Heart left ventricle (tissue), 13 donors: ENCODE results near the gene MAGEA8.

Experiments
- CTCF ChIP-seq, 12 donors: fragments of 200-600 bp; sonication (generic) in 4 of 12; IDR thresholded peaks; one replicate each; pipeline versions ENCODE4 v1.5.0 to v1.8.0; 2018 to 2022; ENCODE audit warnings: antibody characterized with exemption in 12 of 12, mild to moderate bottlenecking in 5 of 12
- POLR2A ChIP-seq, 2 donors: fragments of 450-650 bp; IDR thresholded peaks; one replicate each; pipeline ENCODE4 v1.6.1; 2017; ENCODE audit warnings: antibody characterized with exemption in 2 of 2, mild to moderate bottlenecking in 2 of 2, moderate library complexity in 2 of 2
- donor health status: ischemic (EF 13 %, LVEDD 7.1; RV severe dilation, severe dysfunction).
- donor health status: DM: no; HTN: yes; CAD: no.
- donor health status: DM: no; HTN: no; CAD: no.
- donor health status: ischemic (EF 25% LVEDD 6.9; RV normal size, moderate dysfunction).
- donor health status: ischemic (EF 25% LVEDD 5.7; RV mildly dilated, moderate dysfunction).
- donor health status: ischemic (EF 35%, LVEDD 5.7; RV mildly dilated, moderate dysfunction).
- donor health status: nonischemic (EF 11% LVEDD 7.7; RV severe dilation, severe dysfunction).
- donor health status: DM: yes; HTN: yes; CAD: no.
- donor health status: PGD.
- donor health status: ischemic (EF 29% LVEDD 5.4; RV normal size, mild dysfunction).
- donor health status: nonischemic (EF 23%, LVEDD 6.1; RV moderate dilation, normal function).

GRCh38 chrX:149851864-149852263, 29.1 kb upstream of the MAGEA8 start:
- TF ChIP-seq POLR2A (IDR thresholded peaks at IDR 0.05) (no peak), CTCF (IDR thresholded peaks at IDR 0.05) (no peak)
